Stimulated activated CD8-positive, alpha-beta memory T cell treated with anti-CD3 and anti-CD28 coated beads, Interleukin-4, amount 100 ng/mL, for 1 hour (primary cell): ENCODE data around the gene ZNF280A.

Experiments used
- DNase-seq, 2 donors: peaks; one replicate each; pipeline ENCODE4 v3.0.0-alpha.2; 2020; ENCODE audit warnings: low read depth in 2 of 2, low spot score in 1 of 2

The ZNF280A gene

DNA sequence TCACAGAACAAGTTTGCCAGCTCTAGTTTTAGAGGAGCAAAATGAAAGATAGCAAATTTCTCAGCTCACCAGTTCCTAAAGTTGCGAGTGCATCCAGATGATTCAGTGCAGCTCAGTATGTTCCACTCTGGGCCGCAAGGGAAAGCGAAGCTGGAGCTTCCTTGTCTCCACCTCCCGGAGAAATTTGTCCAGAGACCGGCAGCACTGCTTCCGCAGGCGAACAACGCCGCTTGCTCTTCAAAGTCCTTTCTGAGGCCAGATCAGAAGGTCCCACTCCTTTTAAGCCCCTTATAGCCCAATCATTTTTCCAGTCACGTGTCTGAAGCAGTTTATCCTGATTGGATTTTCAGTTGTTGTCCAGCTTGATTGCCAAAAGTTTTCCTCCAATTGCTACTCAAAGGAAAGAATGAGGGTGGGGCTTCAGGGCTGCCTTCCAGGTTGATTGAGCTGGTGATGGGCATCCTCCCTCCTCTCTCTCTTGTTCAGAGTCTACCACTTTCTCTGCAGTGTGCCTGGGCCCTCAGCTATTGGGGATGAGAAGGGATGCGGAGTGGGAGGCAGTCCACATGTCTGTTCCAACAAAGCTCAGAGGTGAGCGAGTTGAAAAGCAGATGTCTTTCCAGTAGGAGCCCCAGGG is at the start of gene ZNF280A:
Gene ZNF280A (minus strand): TSS at position 251 of the 637 bp plus-strand sequence. CDS start 4,640 bp downstream, outside the sequence.
- DNase-seq, result no peak

DNA sequence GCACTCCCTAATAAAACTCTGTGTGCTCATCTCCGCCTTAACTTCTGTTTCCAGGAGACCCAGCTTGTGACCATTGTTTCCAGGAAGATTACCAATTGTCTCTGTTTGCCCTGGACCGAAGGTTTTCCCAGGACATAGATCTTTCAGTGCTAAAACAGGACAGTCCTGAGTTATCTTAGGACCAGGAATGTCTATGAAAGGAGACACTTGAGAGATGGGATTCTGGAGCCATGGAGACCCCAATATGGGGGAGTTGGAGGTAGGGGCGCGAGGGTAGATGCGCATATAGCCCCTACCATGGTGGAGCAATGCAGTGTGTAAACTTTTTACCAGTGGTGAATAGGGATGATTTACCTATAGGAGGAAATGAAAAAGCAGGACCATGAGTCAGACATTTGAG is 49.1 kb upstream of the ZNF280A start:
- no peak for DNase-seq

DNA sequence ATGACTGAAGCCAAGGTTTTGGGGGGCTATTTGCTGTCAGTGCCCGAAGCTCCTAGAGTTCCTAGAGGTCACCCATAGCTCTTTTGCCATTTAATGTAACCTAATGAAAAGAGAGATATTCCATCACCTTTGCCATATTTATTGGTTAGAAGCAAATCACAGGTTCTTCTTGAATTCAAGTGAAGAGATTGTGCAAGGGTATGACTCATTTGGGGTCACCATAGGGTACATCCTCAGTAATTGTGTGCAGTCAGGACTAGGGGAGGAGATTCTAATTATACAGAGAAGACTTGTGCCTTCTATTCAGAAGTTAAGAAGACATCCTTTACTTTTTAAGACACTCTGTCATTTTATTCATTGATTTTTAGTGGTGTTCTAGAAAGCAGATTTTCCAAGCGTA is 45.9 kb upstream of the ZNF280A start:
- no peak for DNase-seq

DNA sequence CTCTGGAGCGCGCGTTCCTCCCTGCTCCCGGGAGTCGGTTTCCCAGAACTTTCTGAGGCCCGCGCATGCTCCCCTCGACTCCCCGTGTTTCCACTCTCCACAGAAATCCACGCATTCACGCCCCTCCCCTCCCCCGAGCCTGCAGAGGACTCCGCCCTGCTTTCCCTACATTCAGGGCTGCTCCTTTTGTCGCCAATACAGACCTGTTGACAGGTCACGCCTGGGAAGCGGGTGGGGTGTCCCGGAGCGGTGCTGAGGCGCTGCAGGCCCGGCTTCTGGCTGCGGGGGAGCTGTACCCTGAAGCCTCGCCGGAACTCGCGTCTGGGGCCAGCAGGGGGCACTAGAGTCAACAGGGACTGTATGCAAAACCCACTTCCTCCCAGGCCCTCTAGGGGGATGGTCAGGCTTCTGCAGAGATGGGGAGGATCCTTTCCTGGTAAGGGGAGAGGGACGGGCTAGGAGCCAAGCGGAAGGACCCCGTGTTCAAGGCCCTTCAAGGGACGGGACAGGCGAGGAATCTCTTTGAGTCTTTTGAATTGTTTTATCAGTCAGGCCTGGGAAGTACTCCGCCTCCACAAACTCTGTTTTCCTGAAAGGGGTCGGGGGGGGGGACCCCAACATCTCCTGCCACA is 39.0 kb upstream of the ZNF280A start, which contains the start of gene PRAME:
Gene PRAME (minus strand): TSS at position 294 of the 632 bp plus-strand sequence. CDS start 2,433 bp downstream, outside the sequence.
- DNase-seq, result peak; percentile 1 to 27

- no peak for DNase-seq
Observed at GRCh38 chr22:22558071-22558971, 38.3 kb upstream of the ZNF280A start.

- no peak for DNase-seq
Observed at GRCh38 chr22:22556995-22557925, 37.2 kb upstream of the ZNF280A start.

- no peak for DNase-seq
Observed at GRCh38 chr22:22556578-22556977, 36.5 kb upstream of the ZNF280A start.

DNA sequence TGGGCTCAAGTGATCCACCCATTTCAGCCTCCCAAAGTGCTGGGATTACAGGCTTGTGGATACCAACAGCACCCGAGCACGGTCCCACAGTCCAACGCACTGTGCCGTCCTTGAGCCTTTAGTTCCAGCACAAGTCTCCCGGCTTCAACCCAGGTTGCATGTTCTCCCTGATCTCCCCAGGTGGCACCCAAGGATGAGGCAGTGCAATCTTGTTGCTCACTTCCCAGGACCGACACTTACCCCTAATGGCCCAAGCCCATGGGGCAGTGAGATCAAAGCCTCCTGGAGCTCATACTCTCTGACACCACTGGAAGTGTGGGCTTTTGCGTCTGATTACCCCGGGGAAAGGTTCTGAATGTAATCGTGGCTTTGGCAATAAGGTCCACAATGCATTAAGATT is 35.5 kb upstream of the ZNF280A start:
- DNase-seq, result no peak

GRCh38 chr22:22554587-22555284 is 34.7 kb upstream of the ZNF280A start:
- DNase-seq, result no peak

GRCh38 chr22:22553735-22554586 is 33.9 kb upstream of the ZNF280A start:
- no peak for DNase-seq

DNA sequence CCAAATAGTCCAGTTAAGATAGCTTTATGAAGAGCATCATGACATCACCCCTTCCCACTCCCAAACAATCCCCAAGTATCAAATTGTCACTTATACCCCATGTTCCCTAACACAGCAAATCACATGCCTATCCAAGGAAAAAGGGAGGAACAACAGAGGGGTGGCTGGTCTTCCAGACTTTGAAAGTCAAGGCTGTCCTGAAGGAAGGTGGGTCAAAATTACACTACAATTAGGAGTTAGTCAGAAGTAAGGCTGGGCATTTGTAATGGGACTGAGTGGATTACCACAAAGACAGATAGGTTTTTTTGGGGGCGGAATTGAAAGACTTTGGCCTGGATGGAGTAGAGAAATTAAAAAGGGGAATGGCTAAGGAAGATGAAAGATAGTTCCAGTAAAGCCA is 33.1 kb upstream of the ZNF280A start:
- DNase-seq, result no peak

- no peak for DNase-seq
Observed at GRCh38 chr22:22552630-22553029, 32.6 kb upstream of the ZNF280A start.

GRCh38 chr22:22550789-22551434 is 30.8 kb upstream of the ZNF280A start:
- DNase-seq, result no peak

GRCh38 chr22:22548910-22549309 is 28.8 kb upstream of the ZNF280A start:
- DNase-seq, result no peak

- no peak for DNase-seq
Observed at GRCh38 chr22:22548317-22548716, 28.2 kb upstream of the ZNF280A start.

DNA sequence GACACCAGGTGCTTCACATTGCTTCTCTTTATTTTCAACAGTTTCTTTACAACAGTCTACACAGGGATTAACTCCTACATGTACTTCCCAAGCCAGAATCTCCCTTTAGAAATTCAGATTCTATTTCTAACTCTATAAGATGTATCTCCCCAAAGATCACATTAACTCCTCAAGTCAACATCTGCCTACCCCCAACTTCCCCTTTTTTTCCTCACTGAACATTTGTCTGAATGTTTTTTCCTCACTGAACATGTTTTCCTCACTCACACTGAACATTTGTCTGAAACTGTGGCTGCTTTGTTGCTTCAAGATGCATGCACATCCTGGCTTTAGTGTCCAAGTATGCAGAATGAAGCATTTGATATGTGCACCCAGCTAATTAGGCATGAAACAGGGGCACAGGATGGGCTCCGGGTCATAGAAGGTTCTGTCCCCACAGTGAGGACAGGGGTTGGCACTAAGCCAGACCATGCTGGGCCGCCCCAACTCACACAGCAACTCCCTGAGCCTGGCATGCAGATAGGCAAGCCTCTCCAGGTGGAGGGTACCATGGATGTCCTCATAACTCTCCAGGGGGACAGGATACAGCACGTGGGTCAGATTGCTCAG is 27.7 kb upstream of the ZNF280A start:
- DNase-seq, result no peak

DNA sequence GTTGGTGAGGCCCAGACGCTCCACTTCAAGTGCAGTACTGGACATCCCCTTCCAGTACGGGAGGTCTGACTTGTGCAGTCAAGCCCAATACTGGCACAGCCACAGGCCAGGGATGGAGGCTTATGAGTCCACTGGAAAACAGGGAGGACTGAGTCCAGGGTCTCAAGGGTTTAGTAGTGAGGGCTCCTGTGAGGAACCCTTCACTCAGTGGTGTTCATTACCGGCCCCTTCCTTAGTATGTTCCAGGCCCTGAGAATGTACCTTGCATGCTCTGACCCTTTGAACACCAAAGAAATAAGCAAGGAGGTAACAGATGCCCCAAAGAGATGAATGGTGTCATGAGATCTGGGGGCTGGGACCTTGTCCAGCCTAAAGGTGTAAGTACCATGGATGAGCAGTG is 27.2 kb upstream of the ZNF280A start:
- no peak for DNase-seq

- no peak for DNase-seq
Observed at GRCh38 chr22:22546490-22546889, 26.4 kb upstream of the ZNF280A start.
